Keratinocyte (primary cell): ENCODE measurements around the gene EMC10.

Experiments used
- EZH2 ChIP-seq: IDR thresholded peaks from one replicate; pipeline ENCODE4 v1.6.1; 2012; ENCODE audit warnings: inconsistent platforms, mild to moderate bottlenecking, low read length, moderate library complexity
- TF ChIP-seq, protein P1 (sequence below), 3 experiments: IDR thresholded peaks in 1 of 3; conservative IDR thresholded peaks in 1 of 3; optimal IDR thresholded peaks in 1 of 3; 2 replicates in 2 of 3; 3 replicates in 1 of 3; pipeline versions ENCODE3 to v1.5.1; 2011; ENCODE audit warnings: low read length in 3 of 3, mild to moderate bottlenecking in 3 of 3, moderate library complexity in 2 of 3, control low read depth in 1 of 3, inconsistent platforms in 1 of 3; ENCODE audit not compliant: insufficient read depth in 2 of 3; ENCODE audit errors: extremely low read depth in 1 of 3

- TF ChIP-seq, protein P1, sequence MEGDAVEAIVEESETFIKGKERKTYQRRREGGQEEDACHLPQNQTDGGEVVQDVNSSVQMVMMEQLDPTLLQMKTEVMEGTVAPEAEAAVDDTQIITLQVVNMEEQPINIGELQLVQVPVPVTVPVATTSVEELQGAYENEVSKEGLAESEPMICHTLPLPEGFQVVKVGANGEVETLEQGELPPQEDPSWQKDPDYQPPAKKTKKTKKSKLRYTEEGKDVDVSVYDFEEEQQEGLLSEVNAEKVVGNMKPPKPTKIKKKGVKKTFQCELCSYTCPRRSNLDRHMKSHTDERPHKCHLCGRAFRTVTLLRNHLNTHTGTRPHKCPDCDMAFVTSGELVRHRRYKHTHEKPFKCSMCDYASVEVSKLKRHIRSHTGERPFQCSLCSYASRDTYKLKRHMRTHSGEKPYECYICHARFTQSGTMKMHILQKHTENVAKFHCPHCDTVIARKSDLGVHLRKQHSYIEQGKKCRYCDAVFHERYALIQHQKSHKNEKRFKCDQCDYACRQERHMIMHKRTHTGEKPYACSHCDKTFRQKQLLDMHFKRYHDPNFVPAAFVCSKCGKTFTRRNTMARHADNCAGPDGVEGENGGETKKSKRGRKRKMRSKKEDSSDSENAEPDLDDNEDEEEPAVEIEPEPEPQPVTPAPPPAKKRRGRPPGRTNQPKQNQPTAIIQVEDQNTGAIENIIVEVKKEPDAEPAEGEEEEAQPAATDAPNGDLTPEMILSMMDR (optimal IDR thresholded peaks at IDR 0.05 in 1 of 3, IDR thresholded peaks at IDR 0.05 in 1 of 3, conservative IDR thresholded peaks at IDR 0.05 in 1 of 3; ENCODE audit: extremely low read depth in 1 of 3, insufficient read depth in 2 of 3, low read length in 3 of 3): no peak
- TF ChIP-seq EZH2: no peak
Measured at GRCh38 chr19:50490411-50490811, 14.1 kb downstream of the EMC10 start.
